Mucosa of descending colon (tissue), 3 donors: Measurements from ENCODE around the gene TDRD1. TPM values are rescaled to one million over a fixed set of nuclear protein-coding genes. Genes with fewer than 3 reads are reported as not detected.

Source experiments
- ATAC-seq: fragments of 200-7000 bp; cut with Tn5 transposase; one replicate; pipeline ENCODE4 v1.9.1; 2020; ENCODE audit warnings: mild to moderate bottlenecking, moderate library complexity
- DNase-seq, 3 donors: peaks; one replicate each; pipeline ENCODE4 v3.0.0-alpha.2; 2020
- H3K36me3 ChIP-seq: fragments of 200-600 bp; one replicate; pipeline ENCODE4 v1.8.0; 2021; ENCODE audit warnings: low read depth, mild to moderate bottlenecking
- H3K4me1 ChIP-seq: fragments of 200-600 bp; one replicate; pipeline ENCODE4 v1.8.0; 2021; ENCODE audit warnings: low read depth, mild to moderate bottlenecking
- H3K4me3 ChIP-seq: fragments of 200-600 bp; one replicate; pipeline ENCODE4 v1.8.0; 2021; ENCODE audit warnings: mild to moderate bottlenecking
- H3K9me3 ChIP-seq: fragments of 200-600 bp; one replicate; pipeline ENCODE4 v1.8.0; 2021; ENCODE audit warnings: mild to moderate bottlenecking
- intact Hi-C, 2 donors: fragments of 100-400 bp; cut with DNase I in 1 of 2; cut with micrococcal nuclease in 1 of 2; formaldehyde crosslinking; loops; one replicate each; pipeline versions ENCODE4 v1.11.0 to v1.11.1; 2022; cut with DNase I, micrococcal nuclease
- total RNA-seq, 3 donors: library from RNA; stranded (reverse); fragmentation: NEBNext Ultra II Directional in 2 of 3; extraction: Animal tissue kit (Norgen Biotek cat#: 25700) in 2 of 3; gene quantifications; one replicate each; pipeline versions ENCODE4 v1.2.1 to v1.2.4, GENCODE V29; 2021 to 2023
- TF ChIP-seq, protein P1 (sequence below): fragments of 200-600 bp; IDR thresholded peaks from one replicate; pipeline ENCODE4 v1.8.0; 2022; ENCODE audit warnings: antibody characterized with exemption, mild to moderate bottlenecking
- donor health status: DM: no; HTN: no; CAD: no; lungs with moderate emphysema.
- donor health status: DM: no; HTN: no; CAD: no.
- donor health status: DM: no; HTN: yes; CAD: no.

The TDRD1 gene
- total RNA-seq, 3 donors from 2014 or later = 0.06 to 1.7 (median 0.09) TPM

DNA sequence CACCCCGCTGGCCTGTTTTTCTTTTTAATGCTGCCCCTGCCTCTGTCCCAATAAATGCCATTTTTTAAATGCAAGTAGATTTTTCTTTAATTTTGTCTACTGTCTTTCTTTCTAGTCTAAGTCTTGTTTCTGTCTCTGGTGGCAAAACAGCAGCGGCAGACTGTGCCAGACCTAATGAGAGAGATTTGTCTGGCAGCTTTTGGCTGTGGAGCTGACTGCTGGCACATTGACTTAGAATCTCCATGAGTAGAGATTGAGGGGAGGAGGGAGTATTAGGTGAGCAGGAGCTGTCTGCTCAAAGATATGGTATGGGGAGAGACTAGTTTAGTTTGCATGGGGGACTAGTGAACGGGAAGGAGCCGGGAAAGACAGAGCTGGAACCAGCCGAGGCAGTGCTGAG, 72.9 kb downstream of the TDRD1 start:
- ATAC-seq (no peak), DNase-seq (no peak)
- intact Hi-C loops = no loop called here
- TF ChIP-seq, protein P1, sequence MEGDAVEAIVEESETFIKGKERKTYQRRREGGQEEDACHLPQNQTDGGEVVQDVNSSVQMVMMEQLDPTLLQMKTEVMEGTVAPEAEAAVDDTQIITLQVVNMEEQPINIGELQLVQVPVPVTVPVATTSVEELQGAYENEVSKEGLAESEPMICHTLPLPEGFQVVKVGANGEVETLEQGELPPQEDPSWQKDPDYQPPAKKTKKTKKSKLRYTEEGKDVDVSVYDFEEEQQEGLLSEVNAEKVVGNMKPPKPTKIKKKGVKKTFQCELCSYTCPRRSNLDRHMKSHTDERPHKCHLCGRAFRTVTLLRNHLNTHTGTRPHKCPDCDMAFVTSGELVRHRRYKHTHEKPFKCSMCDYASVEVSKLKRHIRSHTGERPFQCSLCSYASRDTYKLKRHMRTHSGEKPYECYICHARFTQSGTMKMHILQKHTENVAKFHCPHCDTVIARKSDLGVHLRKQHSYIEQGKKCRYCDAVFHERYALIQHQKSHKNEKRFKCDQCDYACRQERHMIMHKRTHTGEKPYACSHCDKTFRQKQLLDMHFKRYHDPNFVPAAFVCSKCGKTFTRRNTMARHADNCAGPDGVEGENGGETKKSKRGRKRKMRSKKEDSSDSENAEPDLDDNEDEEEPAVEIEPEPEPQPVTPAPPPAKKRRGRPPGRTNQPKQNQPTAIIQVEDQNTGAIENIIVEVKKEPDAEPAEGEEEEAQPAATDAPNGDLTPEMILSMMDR = no peak
- Histone ChIP-seq H3K36me3 (no peaks in the 10 kb centered on the region), H3K4me3 (no peak overlapping the region), H3K9me3 (no peaks in the 10 kb centered on the region), H3K4me1 (no peaks in the 10 kb centered on the region)

DNA sequence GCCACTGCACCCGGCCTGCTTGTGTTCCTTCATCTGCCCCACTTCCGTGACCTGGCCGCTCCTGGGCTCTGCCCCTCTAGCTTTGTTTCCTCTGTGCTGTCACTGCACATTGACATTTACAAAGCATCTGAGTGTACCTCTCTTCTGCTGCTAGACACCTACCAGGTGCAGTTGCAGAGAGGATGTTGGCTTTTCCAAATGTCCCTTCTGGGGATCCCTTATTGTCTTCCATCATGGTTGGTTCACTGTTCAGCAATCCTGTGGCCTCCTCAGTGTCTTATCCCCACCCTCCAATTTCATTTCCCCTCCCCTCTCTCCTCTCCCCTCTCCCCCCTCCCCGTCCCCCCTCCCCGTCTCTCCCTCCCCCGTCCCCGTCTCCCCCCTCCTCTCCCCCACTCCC, 73.7 kb downstream of the TDRD1 start:
- DNase-seq = no peak
- Histone ChIP-seq H3K36me3 (no peaks in the 10 kb centered on the region), H3K4me3 (no peak overlapping the region), H3K4me1 (peaks cover 5% of the 10 kb centered on the region), H3K9me3 (no peaks in the 10 kb centered on the region)
- ATAC-seq = no peak
- TF ChIP-seq, protein P1 = no peak
- intact Hi-C loops = no loop called here

- H3K4me1 ChIP-seq = peaks cover 14% of the 10 kb centered on the region
- no peak overlapping the region for H3K4me3 ChIP-seq
- H3K9me3 ChIP-seq = no peaks in the 10 kb centered on the region
- H3K36me3 ChIP-seq = no peaks in the 10 kb centered on the region
- intact Hi-C loops = no loop called here
- ATAC-seq = no peak
- TF ChIP-seq, protein P1 = no peak
- no peak for DNase-seq
These were observed 76.1 kb downstream of the TDRD1 start for GRCh38 chr10:114255227-114255626.

DNA sequence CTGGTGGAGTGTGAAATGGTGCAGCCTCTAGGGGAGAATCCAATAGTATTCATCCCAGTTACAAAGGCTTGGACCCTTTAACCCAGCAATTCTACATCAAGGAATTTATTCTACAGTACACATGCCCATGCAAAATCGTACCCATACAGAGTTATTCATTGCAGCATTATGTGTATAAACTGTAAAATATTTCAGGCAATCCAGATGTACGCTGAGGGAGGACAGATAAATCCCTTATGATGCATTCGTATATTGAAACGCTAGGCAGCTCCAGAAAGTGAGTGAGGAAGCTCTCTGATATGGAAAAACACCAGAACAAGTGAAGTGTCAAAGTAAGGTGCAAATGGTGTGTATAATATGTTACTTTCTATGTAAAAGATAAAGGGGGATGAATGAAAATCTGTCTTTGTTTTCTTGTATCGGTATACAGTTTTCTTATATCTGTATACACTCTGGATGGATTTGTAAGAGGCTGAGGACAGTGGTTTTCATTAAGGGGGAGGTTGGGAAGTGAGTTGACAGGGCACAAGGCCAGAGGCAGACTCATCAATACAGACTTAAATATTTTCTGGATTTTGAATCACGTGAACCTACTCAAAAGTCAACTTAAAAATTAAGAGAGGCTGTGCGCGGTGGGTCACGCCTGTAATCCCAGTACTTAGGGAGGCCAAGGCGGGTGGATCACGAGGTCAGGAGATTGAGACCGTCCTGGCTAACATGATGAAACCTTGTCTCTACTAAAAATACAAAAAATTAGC, 77.0 kb downstream of the TDRD1 start:
- Histone ChIP-seq H3K4me3 (no peak overlapping the region), H3K4me1 (peaks cover 14% of the 10 kb centered on the region), H3K36me3 (no peaks in the 10 kb centered on the region), H3K9me3 (no peaks in the 10 kb centered on the region)
- no peak for ATAC-seq
- DNase-seq = no peak
- intact Hi-C loops = no loop called here
- TF ChIP-seq, protein P1 = no peak

GRCh38 chr10:114256822-114257221, 77.7 kb downstream of the TDRD1 start:
- H3K36me3 ChIP-seq = no peaks in the 10 kb centered on the region
- peaks cover 14% of the 10 kb centered on the region for H3K4me1 ChIP-seq
- no peak for DNase-seq
- no peak overlapping the region for H3K4me3 ChIP-seq
- TF ChIP-seq, protein P1 = no peak
- ATAC-seq = no peak
- H3K9me3 ChIP-seq = no peaks in the 10 kb centered on the region
- intact Hi-C loops = no loop called here
